Superior temporal gyrus (tissue), 1 donor: ENCODE measurements around the gene PRKCZ.
A peak's percentile ranks its signal among the peaks of the same experiment; 100 is the strongest.
"Not testable (repeated sequence)": the region's sequence is repeated elsewhere in the genome, so short reads cannot be mapped to it uniquely, and the experiment has no call there.

Experiments
- DNase-seq: peaks from one replicate; pipeline ENCODE4 v3.0.0-alpha.2; 2016; ENCODE audit errors: extremely low spot score

PRKCZ gene

DNA sequence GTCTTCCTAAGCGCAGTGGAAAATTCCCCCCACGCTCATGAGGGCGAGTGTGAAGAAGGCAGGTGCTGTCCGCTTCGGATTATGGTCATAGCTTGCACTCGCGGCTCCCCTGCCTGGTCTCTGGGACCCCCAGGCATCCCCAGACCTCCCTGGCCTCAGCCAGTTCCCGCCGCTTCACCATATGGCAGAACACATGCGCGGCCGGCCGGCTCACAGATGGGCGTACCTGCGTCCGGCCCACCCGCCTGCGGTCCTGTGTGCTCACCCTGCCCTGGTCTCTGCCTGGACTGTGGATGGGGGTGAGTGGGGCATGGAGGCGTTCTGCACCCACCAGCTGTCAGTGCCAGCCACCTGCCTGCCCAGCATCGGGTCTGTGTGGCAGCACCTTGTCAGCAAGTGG is 34.1 kb downstream of the PRKCZ start:
- DNase-seq, result no peak

DNA sequence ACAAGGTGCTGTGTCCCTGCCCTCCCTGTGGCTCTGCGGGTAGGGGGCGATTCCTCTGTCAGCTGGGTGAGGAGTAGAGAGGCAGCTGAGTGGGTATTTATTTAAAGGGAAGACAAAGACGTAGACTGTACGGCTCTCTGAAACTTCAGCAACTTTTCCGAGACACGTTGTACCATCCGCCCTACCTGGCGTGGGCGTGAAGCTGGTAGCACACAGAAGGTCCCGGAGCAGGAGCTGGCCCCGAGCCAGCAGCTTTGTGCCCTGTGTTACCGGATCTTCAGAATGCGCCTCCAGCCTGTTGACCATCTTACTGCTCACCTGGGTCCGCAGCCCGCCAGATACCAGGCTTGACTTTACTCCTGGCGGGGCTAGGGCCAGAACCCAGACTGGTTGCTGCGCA is 34.9 kb downstream of the PRKCZ start:
- peak; percentile 28 for DNase-seq

DNA sequence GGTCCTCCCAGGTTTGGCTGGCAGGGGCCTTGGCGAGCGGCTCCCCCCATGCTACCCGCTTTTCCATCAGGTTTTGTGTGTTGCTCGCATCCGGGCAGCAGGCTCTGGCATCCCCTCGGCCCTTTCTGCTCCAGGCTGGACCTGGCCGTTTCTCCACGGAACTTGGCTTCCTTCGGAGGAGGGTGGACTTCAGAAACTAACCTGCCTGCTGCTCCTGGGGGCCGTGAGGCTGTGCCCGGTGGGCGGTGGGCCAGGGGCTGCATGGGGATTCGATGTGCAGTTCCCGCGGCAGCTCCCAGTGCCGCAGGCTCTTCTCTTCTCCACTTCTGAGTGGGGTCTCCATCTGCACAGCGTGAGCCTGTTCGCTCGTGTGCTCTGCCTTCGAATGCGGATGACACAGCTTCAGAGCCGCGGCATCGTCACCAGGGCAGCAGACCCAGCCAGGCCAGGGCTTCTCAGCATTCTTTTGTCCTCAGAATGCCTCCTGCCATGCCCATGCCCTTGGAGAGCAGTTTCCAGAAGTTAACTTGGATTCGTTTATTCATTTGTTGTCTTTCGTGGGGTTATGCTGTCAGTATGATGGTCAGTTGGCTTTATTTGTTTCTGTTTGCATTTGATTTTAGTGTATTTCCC is 36.4 kb downstream of the PRKCZ start:
- DNase-seq, result peak; percentile 42

DNA sequence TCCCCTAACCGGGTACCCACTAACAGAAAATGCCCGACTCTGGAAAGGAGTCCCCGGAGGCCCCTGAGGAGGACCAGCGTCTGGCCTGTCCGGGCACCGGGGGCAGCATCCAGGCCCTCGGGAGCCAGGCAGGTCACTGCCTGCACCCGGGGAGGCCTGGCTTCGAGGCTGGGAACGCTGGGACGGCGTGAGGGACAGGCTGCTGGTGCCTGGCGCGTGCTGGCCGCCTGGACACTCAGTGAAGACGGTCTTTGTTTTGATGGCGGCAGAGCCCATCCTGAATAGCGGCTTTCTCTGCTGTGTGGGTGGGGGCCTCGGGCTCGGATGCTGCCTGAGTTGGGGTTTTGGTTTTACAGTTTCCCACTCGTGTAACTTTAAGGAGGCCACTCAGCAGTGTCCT is 37.6 kb downstream of the PRKCZ start:
- DNase-seq, result peak; percentile 83

DNA sequence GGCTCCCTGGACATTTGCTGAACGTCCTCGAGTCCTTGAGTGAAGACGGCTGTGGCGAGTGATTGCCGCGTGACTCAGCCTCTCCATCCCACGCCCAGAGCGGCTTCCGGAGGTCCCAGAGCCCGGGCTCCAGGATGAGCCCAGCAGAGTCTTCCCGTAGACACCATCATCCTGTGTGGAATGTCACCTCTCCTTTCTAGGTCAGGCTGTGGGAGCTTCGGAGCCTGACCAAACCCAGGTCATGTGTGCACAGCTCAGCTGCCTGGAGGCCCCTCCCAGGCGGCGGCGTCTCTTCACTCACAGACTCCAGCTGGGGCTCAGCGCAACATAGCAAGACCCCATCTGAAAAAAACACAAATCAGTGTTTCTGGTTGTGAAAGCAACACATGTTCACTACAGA is 38.2 kb downstream of the PRKCZ start:
- DNase-seq, result peak; percentile 57

DNA sequence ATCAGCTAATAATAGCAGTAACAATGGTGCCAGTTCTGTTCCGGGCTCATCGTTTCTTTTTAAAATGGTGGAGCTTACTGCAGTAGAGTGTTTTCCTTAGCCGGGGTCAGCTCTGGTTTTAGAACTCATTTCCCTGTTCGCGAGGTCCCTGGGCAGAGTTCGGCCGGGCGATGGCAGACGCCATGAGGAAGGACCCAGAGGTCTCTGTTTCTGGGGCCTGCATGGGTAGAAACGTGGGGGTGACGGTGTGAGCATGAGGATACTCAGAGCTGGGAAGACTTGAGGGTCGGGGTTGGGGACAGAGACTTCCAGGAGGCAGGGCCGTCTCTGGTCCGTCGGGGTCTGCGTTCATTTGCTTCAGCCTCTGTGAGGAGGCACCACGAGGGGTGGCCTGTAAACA is 38.8 kb downstream of the PRKCZ start:
- no peak for DNase-seq

DNA sequence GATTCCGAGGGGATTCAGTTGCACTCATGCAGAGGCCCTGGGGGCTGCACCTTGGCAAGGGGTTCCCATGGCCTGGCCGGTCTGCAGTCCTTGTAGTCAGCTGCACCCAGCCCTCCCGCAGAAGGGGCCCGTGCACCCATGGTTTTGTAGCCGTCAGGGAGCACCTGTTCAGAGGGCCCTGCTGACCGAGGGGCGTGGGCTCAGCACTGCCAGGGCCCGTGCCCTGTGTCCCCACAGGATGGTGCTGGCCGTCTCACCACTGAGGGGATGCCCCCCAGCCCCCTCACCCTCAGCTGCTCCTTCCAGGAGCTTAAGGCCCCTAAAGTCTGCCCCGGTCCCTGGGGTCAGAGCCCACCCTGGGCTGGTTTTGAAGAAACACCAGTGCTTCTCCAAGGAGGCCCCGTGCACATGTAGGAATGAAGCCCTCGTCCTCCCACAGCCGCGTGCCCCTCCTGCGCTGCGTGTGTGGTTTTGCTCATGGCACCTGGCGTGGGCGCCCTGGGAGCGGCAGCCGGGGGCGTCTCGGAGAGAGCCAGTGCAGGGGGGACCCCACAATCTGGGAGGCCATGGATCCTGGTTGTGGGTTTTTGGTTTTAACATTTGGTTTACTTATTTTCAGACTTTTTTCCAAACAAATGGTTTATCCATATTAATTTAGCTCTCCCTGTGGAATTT is 40.1 kb downstream of the PRKCZ start:
- DNase-seq, result no peak

DNA sequence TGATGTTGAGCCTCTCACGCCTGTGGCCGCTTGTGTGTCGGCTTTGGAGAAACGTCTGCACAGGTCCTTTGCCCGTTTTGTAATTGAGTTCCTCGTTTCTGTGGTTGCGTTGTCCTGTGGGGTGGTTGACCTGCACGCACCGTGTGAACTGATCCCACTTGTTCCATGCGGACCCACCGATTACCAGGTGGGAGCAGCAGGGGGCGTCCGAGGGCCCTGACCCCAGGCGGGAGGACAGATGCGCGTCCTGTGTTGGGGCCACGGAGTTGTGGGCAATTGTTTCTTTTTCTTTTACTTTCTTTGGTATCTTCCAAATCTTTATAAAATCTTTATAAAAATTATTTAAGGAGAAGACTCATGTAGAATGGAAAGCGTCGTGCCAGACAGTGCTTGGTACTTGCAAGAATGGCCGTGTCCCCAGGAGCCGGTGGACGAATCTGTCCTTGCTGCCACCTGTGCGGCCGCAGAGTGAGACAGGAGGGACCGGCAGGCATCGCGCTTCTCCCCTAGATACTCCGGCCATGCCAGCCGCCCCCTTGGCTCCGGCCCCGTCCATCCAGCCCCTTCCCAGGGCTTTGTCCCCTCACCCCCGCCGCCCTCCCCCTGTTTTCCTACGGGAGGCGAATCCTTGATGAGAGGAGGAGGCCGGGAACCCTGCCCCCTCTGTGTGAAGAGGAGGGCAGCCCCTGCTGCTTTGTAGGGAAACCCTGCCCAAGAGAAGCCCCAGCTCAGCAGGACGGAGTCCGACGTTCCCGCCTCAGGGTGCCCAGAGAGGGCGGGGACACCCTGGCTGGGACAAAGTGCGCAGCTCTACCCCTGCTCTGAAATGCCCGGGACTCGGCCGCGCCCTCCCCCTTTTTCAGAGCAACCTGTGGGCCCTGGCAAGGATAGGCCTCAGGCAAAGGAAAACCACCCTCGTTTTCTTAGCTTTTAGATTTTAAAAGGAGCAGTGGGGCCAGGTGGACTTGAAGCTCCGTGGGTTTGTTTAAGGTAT is 41.7 kb downstream of the PRKCZ start:
- peak; percentile 73 for DNase-seq

DNA sequence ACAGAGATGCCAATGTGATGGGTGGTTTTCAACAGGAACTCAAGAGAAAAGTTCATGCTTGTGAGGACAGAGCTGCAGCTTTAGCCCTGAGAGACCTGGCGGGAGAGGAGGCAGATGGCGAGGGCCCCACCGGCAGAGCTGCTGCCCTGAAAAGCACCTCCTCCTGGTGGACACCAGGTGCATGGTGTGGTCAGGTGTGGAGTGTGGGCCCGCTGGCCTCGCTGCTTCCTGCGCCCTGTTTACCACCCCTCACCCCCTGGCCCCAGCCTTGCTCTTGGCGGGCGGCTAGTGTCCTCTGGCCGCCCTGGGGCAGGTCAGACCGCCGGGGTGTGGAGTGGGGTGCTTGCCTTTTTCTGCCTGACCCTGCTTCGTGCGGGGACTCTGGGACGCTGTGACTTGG is 42.8 kb downstream of the PRKCZ start:
- no peak for DNase-seq

DNA sequence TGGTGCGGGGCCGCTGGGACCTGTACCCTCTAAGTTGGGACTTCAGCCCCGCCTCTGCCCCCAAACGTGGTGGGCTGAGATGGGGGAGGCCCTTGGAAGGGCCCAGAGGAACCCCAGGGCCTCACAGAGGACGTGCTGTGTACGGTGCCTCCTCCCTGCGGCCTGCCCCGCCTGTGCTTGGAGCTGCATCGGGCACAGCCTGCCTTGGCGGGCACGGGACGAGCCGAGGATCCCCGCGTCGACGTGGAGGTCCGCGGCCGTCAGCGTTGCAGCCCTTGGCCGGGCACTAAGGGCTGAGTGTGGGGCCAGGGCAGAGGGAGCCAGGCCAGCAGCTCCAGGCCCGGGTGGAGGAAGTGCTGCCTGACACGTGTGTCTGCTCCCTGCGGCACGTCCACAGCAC is 43.4 kb downstream of the PRKCZ start:
- DNase-seq, result no peak

DNA sequence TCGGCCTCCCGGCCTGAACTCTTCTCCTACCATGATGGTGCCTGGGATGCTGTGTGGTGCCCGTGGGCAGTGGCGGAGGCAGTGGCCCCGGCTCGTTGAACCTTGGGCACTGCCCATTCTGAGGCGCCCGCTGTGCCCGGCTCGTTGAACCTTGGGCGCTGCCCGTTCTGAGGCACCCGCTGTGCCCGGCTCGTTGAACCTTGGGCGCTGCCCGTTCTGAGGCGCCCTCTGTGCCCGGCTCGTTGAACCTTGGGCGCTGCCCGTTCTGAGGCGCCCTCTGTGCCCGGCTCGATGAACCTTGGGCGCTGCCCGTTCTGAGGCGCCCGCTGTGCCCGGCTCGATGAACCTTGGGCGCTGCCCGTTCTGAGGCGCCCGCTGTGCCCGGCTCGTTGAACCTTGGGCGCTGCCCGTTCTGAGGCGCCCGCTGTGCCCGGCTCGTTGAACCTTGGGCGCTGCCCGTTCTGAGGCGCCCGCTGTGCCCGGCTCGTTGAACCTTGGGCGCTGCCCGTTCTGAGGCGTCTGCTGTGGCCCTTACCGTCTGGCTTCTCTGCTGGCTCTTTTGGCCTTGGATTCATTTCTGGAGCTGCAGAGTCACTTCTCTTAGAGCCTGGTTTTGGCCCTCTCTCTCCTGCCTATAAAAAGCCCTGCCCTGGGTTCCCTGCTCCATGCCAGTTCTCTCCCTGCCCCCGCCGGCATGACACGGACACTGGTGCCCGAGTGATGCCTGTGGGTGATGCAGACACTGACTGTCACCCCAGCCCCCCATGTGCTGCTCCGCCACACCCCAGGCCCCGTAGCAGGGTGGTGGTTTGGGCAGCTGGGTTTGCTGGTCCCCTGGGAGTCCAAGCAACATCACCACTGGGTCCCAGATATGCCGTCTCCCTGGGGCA is 44.3 kb downstream of the PRKCZ start:
- DNase-seq, result not testable (repeated sequence)

DNA sequence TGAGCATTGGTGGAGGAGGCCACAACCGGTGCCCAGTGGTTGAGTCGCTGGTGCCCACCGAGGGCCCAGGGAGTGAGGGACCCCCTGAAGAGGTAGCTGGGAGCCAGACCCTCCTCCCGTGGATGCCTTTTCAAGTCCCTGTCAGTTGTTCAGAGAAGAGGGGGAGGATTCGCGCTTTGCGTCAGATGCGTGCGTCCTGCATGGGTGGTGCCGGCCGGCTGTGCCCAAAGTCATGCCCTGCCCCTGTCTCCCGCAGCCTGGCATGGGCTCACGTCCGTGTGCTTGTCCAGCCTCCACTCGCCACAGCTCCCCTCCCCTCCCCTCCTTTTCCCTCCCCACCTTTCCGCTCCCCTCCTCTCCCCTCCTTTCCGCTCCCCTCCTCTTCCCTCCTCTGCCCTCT is 45.2 kb downstream of the PRKCZ start:
- no peak for DNase-seq

DNA sequence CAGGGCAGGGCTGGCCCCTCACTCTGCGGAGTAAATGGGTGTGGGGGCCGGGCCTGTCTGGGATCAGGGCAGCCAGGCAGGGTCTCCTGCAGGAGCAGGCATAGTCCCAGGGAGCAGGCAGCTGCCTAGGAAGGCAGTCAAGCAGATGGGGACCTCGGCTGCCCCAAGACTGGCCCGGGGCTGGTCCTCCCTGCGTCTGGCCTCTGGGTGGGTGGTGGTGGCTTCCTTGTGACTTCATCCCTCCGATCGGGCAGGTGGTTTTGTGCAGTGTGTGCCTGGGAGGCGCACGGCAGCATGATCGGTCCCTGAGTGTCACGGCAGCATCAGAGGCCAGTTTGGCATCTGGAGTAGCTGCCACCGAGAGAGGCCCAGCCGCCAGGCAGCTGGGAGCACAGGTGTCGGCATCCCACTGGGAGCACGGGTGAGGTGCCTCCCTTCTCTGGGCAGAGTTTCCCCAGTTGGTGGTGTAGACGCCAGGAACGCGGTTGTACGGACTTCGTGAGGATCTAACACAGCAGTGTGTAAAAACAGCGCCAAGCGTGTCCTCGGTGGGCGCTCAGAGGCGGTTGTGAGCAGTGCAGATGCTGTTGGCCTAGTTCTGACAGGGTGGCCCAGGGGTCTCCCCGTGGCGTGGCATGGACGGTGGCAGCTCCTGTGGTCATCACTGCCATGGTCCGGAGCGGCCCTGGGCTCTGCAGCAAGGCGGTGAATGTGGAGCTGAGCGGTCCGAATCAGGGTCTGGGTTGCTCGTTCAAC is 45.9 kb downstream of the PRKCZ start:
- DNase-seq, result no peak

DNA sequence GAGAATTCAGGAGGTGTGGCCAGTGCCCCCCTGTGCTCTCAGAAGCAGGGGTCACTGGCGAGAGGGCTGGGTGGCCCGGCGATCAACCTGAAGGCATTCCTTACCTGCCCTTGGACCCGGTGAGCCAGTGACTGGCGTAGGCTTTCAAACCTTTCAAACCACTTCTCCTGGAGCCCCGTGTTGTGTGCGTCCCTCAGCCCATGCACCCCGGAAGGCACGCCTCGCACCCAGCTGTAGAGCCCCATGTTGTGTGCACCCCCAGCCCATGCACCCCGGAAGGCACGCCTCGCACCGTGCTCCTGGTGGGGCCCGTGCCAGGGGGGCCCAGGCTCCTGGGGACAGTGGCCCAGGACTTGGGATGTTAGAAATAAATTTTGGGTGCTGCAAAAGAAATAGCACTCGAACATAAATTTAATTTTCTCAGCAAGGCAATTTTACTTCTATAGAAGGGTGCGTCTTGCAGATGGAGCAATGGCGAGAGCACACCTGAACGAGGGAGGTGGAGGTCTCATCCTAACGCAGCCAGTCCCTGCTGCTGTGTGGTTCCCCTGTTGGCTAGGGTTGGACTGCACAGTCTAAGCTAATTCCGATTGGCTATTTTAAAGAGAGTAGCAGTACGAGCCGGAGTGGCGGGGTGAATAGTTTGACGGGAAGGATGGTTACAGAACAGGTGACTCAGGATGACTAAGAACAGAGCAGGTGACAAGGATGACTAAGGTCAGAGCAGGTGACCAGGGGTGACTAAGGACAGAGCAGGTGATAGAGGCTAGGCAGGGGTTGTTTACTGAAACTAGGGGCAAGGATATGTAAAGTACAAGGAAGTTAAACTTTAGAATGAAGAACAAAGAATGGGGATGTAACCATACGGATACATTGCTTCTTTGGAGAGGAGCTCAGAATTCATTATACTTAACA is 47.4 kb downstream of the PRKCZ start:
- no peak for DNase-seq

DNA sequence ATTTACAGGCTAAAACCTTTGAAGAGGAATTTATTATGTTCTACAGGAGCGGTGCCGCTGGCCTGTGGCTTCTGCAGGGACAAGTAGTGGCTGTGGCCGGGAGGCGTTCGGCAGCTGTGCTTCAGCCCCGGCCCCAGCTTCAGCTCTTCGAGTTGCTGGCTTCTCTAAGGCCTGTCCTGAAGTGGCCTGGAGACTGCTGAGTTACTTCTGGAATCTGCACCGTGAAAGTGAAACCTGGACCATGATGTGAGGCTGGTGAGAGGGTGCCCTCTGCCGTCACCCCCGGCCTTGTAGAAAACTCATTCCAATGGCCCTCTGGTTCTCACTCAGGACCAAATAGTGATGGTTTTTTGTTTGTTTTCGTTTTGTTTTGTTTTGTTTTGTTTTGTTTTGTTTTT is 48.1 kb downstream of the PRKCZ start:
- peak; percentile 47 for DNase-seq

DNA sequence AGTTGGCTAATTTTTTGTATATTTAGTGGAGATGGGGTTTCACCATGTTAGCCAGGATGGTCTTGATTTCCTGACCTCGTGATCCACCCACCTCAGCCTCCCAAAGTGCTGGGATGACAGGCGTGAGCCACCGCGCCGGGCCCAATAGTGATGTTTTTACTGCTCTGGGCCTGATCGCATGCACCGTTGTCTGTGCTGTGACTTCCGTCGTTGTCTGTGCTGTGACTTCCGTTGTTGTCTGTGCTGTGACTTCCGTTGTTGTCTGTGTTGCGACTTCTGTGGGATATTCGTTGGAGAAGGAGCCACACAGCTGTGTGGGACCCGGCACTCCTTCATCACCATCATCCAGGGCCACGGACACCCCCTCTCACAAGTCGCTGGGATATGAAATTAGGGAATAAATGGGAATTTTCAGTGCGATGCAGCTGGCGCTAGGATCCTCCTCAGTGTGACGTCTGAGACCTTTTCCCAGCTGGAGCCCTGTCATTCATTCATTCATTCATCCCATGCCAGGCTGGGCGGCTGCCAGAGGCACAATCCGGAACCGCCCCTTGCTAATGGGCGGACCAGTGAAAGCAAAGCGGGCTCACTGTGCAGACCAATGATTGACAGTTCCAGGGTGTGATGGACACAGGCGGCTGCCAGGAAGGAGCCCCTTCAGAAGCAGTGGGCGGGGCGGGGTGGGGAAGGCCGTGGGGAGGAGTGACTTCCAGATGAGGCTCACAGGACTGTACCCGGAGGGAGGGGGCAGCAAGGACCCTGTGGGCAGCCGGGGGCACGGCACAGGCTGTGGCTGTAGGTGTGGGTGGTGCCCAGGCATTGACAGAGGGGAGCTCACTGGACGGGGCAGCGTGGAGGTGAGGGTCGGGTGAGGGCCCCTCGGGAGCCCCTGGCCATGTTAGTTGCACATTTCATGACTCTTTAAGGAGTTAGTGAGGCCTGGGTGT is 48.9 kb downstream of the PRKCZ start:
- DNase-seq, result peak; percentile 95

DNA sequence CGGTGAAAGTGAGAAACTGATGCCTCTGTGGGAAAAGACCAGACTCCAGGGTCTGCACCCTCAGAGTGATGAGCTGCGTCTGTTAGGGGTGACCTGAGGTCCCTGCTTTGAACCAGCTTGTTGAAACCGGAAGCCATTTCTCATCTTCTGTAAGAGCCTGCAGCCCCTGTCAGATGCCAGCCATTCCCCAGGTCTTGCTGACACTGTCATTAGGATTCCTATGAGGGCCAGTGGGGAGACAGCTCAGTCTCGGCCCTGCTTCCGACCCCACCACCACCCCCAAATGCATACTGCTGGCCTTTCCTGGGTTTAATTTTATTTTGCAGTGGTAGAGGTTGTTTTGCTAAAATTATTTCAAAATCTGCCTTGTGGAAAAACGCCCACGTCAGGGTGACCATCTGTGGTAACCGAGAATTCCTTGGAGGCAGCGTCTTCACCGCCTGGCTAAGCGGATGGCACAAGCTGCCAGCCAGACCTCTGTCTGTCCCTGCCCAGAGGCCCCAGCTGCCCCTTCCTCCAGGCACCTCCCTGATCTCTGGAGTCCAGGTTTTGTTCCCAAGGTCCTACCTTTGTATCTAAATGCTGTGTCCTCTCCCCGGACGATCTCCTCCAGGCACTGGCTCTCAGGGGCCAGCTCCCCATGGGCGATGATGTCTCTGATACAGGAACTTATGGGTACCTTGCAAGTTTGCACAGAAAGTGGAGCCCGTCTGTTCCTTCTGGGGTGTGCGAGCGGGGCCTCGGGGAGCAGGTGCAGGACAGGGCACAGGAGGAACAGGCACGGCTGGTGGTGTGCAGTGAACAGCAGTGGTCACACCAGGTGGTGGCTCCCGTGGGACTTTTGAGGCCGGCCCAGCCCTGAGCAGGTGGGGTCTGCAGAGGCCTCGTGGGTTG is 49.9 kb downstream of the PRKCZ start:
- DNase-seq, result no peak

DNA sequence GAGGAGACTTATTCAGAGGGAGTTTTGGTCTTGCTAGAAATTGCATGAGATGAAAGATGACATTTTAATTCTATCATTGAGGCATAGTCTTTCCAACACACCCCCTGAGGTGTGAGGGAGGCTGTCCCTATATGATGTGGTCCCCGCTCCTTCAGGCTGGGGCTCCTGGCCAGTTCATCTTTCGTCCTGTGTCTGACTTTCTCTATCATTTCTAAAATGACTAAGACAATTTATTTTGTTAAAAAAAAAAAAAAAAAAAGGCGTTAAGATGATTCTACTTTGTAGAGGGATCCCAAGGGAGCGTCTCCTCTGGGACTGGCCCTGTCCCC is 50.5 kb downstream of the PRKCZ start:
- no peak for DNase-seq
